GM19397 (cell line): ENCODE measurements around the gene IAH1.
A peak's percentile ranks its signal among the peaks of the same experiment; 100 is the strongest.

ENCODE experiments used
- ATAC-seq: cut with Tn5 transposase; IDR thresholded peaks from one replicate; pipeline ENCODE4 v1.9.1; 2021; ENCODE audit warnings: mild to moderate bottlenecking, moderate library complexity; ENCODE audit not compliant: unreplicated experiment

The IAH1 gene

GRCh38 chr2:9474361-9475057, at the start of gene IAH1:
Gene IAH1 (plus strand): TSS chr2:9474551. CDS start chr2:9474567, 16 bp downstream.
- peak; percentile 84 for ATAC-seq

DNA sequence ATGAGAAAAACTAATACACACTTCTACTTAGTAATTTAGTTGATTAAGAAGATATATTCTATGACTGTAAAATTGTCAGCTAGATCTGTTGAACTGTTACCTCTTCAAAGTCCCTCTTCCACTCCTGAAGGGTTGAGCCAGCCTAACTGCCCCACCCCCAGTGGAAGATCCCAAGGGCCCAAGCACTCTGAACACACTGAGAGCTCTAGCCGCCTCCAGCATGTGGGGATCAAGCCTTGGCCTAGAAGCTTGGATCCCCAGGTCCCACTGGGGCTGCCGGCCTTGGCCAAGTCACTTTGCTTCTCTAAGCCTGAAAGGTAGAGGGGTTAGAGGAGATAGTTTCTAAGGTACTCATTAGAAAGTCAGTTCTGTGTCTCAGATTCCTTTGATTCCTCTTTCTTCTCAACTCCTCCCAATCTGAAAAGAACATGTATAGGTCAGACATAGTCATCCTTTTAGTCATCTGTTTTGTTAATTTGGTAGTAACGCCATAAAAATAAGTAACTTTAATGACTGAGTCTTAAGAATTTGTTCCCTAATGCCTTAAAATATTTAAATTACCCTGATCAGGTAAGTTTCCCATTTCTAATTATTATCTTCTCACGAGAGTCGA, 45.3 kb upstream of the IAH1 start:
- ATAC-seq, result no peak

- no peak for ATAC-seq
Observed at GRCh38 chr2:9430316-9431293, 43.7 kb upstream of the IAH1 start.

DNA sequence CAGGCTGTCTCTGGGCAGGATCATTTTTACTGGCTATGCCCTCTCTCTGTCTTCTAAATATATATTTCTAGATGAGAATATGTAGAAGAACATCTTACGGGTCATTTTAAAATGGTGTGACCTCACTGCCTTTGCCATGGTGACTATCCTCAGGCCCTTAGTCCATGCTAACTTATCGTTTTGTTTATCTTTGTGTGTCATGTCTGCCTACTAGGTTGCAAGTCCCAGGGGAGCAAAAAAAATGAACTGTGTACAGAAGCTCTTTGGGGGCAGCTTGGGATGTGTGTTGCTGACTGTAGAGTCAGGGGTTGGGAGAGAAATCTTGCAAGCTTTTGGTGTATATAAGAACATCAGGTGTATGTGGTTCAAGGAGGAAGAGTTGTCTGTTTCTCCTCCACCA, 39.9 kb upstream of the IAH1 start:
- ATAC-seq, result no peak

- ATAC-seq, result no peak
Observed at GRCh38 chr2:9439536-9439935, 34.8 kb upstream of the IAH1 start.

- no peak for ATAC-seq
Observed at GRCh38 chr2:9440058-9440727, 34.2 kb upstream of the IAH1 start.

GRCh38 chr2:9441556-9441955, 32.8 kb upstream of the IAH1 start:
- ATAC-seq, result no peak

DNA sequence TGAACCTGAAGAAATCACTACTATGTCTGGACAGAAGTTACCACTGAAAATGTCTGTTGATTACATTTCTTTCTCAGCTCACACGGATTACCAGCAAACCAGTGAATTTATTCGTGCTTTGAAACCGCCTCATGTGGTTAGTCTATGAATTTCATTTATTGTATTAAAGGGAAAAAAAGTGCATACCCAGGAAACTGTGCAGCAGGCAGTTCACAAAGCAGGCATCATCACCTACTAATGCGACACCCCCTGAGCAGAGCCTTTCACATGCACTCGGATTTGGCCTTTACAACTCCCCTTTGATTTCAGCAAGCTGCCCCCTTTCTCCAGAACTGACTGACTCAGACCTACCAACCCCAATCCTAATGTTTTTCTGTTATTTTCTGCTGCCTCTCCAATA, 30.8 kb upstream of the IAH1 start:
- ATAC-seq, result no peak

- ATAC-seq, result no peak
Observed at GRCh38 chr2:9445089-9445488, 29.3 kb upstream of the IAH1 start.

DNA sequence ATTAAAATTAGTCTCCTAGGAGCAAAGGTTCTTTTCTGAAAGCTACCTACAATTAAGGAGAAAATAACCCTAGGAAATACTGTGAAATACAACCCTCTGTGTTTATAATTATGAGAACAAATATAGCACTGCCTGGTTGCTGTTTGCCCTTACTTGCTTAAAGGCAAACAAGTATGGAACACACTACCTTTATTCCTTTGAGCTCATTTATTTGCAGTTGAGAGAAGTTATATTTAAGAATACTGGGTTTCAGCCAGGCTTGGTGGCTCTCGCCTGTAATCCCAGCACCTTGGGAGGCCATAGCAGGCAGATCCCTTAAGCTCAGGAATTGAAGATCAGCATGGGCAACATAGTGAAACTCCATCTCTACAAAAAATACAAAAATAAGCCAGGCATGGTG, 23.1 kb upstream of the IAH1 start:
- ATAC-seq, result no peak

DNA sequence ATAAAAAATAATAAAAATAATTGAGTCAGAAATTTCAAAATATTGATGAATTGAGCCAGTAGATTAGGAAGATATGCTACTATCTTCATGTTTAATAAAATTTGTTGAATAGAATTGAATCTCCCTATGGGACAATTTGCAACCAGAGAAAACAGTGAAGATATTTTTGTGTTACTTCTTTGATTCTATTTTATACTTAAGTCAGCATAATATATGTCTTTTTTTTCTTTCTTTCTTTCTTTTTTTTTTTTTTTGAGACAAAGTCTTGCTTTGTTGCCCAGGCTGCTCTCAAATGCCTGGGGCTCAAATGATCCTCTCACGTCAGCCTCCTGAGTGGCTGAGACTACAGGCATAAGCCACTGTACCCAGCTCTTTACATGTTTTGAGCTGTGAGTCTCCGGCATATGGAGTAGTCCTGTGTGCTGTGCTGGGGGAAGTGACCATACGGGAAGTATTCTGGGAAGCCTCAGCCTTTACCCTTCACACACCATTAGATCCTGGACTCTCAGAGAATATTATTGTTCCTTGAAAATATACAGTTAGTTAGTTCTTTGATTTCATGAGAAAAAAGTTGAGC, 13.8 kb upstream of the IAH1 start:
- ATAC-seq, result no peak

DNA sequence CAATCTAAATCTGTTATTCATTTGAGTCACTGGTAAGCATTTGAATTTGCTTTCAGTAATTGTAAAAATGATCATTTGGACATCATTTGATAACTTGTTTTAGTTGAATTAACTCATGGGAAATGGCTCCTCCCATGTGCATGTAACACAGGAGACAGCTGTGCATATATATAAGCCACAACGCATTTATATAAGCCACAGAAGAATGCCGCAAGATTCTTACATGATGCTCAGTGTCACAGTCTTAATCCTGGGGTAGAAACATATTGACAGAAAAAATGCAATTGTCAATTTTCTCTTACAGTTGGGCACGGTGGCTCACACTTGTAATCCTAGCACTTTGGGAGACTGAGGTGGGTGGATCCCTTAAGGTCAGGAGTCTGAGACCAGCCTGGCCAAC, 13.3 kb upstream of the IAH1 start:
- ATAC-seq, result no peak

DNA sequence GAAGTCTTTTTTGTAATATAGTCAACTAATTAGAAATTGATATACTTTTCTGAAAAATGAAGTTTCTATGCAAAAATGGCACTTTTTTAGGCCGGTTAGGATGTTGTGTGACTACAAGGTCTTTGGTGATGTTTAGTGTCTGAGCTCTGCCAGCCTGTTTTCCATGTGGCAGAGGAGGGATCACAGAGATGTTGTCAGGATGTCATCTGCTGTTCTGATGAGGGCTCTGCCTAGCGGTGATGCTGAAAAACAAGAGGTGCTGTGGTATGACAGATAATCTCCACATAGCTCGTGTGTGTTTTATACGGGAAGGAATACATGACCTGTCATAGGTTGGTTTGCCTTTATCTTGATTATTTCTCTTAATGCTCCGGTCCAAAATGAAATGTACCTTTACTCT, 12.0 kb upstream of the IAH1 start:
- no peak for ATAC-seq

GRCh38 chr2:9462886-9463697, 11.3 kb upstream of the IAH1 start:
- no peak for ATAC-seq

- no peak for ATAC-seq
Observed at GRCh38 chr2:9463698-9464034, 10.7 kb upstream of the IAH1 start.

DNA sequence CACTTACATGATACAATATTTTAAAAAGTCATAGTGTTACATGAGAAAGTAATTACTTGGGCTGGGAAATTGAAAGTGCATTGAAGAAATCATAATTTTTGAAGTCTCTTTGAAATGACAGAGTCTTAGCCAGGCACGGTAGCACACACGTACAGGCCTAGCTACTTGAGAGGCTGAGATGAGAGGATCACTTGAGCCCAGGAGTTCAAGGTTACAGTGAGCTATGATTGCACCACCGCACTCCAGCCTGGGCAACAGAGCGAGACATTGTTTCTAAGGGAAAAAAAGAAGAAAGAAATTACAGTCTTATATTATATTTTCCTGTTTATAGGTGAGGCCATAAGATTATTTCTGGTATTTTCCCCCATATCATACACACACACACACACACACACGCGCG, 9.2 kb upstream of the IAH1 start:
- no peak for ATAC-seq

DNA sequence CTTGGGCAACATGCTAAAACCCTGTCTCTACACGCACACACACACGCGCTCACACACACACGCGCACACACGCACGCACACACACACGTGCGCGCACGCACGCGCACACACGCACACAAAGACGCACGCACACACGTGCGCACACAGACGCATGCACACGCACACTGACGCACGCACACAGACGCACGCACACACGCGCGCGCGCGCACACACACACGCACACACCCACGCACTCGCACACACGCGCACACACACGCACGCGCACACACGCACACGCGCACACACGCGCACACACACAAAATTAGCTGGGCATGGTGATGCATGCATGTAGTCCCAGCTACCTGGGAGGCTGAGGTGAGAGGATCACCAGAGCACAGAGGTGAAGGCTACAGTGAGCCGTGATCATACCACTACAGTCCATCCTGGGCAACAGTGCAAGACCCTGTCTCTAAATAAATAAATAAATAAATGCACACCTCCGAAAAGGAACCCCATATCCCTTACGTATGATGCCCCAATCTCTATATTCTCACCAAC, 8.1 kb upstream of the IAH1 start:
- ATAC-seq, result no peak

- ATAC-seq, result no peak
Observed at GRCh38 chr2:9467687-9468086, 6.7 kb upstream of the IAH1 start.

DNA sequence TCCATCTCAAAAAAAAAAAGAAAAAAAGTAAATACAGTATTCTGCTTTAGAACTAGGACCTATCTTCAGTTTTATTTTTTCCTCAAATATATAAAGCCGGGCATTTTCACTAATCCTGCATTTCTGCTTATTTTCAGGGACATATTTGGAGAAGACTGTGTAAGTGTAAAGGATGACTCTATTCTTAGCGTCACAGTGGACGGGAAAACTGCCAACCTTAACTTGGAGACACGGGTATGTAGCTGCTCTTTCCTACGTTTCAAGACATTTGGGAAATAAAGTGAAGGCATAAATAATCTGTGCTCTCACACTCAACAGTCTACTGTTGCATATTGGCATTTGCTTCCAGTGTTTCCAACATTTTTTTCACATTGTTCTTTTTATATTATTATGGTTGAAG, 3.1 kb upstream of the IAH1 start:
- no peak for ATAC-seq

DNA sequence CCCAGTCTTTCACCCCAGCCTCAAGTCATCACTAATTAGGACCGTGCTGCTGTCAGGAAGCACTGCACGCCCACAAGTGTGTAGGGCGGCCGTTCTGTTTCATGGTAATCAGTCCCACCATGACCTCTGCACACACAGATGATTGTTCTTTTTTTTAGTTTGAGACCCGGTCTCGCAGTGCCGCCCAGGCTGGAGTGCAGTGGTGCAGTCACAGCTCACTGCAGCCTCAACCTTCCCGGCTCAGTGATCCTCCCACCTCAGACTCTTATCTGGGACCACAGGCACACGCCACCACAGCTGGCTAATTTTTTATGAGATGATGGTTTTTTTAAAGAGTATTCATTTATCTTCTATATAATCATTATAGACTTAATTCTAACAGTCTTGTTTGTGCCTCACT, 1.8 kb upstream of the IAH1 start:
- ATAC-seq, result no peak
